DLD1 (cell line): ENCODE measurements around the gene TRAF3.
"Not testable (repeated sequence)": the region's sequence is repeated elsewhere in the genome, so short reads cannot be mapped to it uniquely, and the experiment has no call there.

Experiments
- in situ Hi-C: cut with HindIII; loops from 2 replicates; pipeline ENCODE4 v1.10.0; 2017; ENCODE audit warnings: low sequenced_read_pairs

TRAF3 gene

GRCh38 chr14:102859911-102860310 lies 82.7 kb downstream of the TRAF3 start:
- in situ Hi-C loops: no loop called here

- in situ Hi-C loops: no loop called here
Measured at GRCh38 chr14:102862154-102862773, 85.0 kb downstream of the TRAF3 start.

- in situ Hi-C loops: no loop called here
Measured at GRCh38 chr14:102863381-102863780, 86.1 kb downstream of the TRAF3 start.

DNA sequence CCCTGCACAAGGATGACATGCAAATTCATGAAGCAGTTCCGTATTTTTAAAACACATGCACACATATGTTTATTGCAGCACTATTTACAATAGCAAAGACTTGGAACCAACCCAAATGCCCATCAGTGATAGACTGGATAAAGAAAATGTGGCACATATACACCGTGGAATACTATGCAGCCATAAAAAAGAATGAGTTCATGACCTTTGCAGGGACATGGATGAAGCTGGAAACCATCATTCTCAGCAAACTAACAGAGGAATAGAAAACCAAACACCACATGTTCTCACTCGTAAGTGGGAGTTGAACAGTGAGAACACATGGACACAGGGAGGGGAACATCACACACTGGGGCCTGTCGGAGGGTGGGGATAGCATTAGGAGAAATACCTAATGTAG lies 88.7 kb downstream of the TRAF3 start:
- in situ Hi-C loops: not testable (repeated sequence)

GRCh38 chr14:102866982-102867761 lies 89.9 kb downstream of the TRAF3 start:
- in situ Hi-C loops: no loop called here

- in situ Hi-C loops: no loop called here
Measured at GRCh38 chr14:102867826-102868580, 90.8 kb downstream of the TRAF3 start.

DNA sequence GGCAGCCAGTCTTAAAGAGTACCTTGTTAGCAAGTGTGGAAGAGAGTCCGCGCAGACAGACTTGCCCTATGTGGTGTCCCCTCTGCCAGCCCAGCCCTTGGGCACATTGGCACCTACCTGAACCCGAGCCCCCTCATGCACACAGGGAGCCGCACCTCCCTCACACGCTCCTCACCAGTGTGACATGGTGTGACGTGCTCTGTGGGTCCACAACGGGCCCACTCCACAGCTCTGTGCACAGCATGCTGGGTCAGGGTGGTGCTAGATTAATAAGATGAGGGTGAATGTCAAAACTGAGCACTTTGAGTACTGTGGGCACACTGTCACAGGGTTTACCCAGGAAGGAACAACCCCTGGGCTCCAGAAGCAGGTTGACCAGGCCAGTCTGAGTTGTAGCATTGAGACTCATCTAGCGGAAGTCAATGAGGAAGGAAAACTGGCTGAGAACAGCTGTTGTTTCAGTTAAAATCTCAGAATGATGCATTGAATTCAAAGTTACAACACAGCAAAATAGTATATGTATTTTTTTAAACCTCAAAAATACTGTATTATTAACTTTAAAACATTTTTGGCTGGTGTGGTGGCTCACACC lies 91.8 kb downstream of the TRAF3 start:
- in situ Hi-C loops: no loop called here

- in situ Hi-C loops: no loop called here
Measured at GRCh38 chr14:102870246-102870645, 93.0 kb downstream of the TRAF3 start.

GRCh38 chr14:102870994-102871831 lies 94.0 kb downstream of the TRAF3 start:
- in situ Hi-C loops: no loop called here

DNA sequence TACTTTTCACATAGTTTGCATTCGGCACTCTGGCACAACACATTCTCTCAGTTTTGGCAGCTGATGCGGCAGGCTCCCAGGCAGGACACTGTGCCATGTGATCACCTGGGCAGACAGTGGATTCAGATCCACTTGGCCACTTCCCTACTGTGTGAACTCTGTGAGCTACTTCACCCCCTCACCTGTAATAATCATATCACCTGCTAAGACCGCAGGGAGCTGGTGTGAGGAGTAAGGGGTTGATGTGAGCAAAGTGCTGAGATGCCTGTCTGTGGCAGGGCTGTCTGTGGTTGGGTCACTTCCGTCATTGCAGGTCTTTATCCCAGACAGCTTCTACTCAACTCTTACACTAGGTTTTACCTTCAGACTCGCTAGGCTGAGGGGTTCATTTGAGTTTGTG lies 94.8 kb downstream of the TRAF3 start:
- in situ Hi-C loops: no loop called here

GRCh38 chr14:102873131-102873530 lies 95.9 kb downstream of the TRAF3 start:
- in situ Hi-C loops: no loop called here

- in situ Hi-C loops: no loop called here
Measured at GRCh38 chr14:102873546-102874061, 96.4 kb downstream of the TRAF3 start.

DNA sequence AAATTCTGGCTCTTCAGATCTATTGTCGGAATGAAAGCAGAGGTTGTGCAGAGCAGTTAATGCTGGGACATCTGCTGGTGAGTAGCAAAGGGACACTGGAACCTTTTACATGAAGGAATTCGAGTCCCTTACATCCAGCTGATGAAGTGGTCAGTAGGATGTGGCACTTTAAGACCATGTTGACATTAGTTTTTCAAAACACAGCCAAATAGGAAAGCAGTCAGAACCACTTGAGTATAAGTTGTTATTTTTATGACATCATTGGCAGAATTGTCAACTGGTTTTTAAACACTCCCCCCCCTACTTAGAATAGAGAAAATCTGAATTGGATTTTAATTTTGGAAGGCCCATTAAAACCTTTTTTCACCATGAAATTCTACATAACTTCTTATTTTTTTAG lies 98.4 kb downstream of the TRAF3 start:
- in situ Hi-C loops: no loop called here

DNA sequence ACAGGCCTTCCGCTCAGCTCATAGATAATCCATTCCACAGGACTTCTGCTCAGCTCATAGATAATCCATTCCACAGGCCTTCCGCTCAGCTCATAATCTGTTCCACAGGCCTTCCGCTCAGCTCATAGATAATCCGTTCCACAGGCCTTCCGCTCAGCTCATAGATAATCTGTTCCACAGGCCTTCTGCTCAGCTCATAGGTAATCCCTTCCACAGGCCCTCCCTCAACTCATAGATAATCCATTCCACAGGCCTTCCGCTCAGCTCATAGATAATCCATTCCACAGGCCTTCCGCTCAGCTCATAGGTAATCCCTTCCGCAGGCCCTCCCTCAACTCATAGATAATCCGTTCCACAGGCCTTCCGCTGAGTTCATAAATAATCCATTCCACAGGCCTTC lies 100.3 kb downstream of the TRAF3 start:
- in situ Hi-C loops: not testable (repeated sequence)

GRCh38 chr14:102878174-102878969 lies 101.1 kb downstream of the TRAF3 start:
- in situ Hi-C loops: no loop called here

GRCh38 chr14:102878970-102879460 lies 101.8 kb downstream of the TRAF3 start:
- in situ Hi-C loops: no loop called here

- in situ Hi-C loops: no loop called here
Measured at GRCh38 chr14:102882226-102882906, 105.1 kb downstream of the TRAF3 start.

- in situ Hi-C loops: no loop called here
Measured at GRCh38 chr14:102883089-102883541, 105.9 kb downstream of the TRAF3 start.

GRCh38 chr14:102883554-102883953 lies 106.3 kb downstream of the TRAF3 start:
- in situ Hi-C loops: no loop called here
